Stimulated activated CD4-positive, alpha-beta T cell treated with anti-CD3 and anti-CD28 coated beads, Interleukin-1b, Interleukin-23, amount 100 ng/mL, for 48 hours (primary cell): ENCODE results near the gene CABS1.

ENCODE experiments used
- DNase-seq: peaks from one replicate; pipeline ENCODE4 v3.0.0-alpha.2; 2020

CABS1 gene

DNA sequence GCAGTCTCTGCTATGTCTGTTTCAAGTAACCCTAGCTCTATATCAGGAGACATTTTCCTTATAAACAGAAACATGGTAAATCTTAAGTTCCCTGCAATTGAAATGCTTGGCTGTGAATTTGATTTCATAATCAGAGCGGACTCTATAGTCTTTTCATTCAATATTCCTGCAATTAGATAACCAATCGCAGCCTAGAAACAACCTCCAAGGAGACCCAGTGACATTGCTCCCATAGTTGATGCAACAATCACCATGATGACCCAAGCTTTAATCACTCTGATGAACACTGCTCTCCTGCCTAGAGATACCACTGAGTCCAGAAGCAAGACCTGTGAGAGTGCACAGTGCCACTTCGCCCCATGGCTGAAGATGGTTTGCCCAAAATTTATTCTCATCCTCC is at the start of gene CABS1:
Gene CABS1, plus strand, starts transcription at position 301 of the 400 bp plus-strand sequence. Its CDS starts 59 bp downstream, at position 360.
- no peak for DNase-seq

GRCh38 chr4:70288651-70289050 is 46.1 kb upstream of the CABS1 start:
- no peak for DNase-seq

DNA sequence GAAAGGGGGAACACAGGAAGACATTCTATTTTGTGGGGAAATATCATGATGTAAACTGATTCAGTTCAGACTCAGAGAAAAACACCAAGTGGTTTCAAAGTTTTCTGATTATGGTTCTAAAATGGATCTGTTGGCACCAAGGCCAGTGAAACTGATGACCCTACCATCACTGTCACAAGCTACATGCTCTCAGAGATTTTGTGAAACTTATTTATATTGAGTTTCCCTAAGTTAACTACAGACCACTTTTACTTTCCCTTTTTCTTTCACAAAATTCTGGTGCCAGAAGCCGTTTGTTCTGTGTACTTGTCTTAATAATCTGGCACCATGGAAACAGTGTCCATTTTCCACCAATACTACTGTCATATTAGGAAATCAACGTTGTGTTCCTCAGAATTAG is 43.4 kb upstream of the CABS1 start:
- DNase-seq, result no peak

- DNase-seq, result no peak
Measured at GRCh38 chr4:70297576-70297975, 37.2 kb upstream of the CABS1 start.

GRCh38 chr4:70298051-70298450 is 36.7 kb upstream of the CABS1 start:
- DNase-seq, result no peak

GRCh38 chr4:70299643-70300042 is 35.1 kb upstream of the CABS1 start:
- no peak for DNase-seq

- DNase-seq, result no peak
Measured at GRCh38 chr4:70300215-70300614, 34.6 kb upstream of the CABS1 start.

GRCh38 chr4:70303090-70303489 is 31.7 kb upstream of the CABS1 start:
- no peak for DNase-seq

DNA sequence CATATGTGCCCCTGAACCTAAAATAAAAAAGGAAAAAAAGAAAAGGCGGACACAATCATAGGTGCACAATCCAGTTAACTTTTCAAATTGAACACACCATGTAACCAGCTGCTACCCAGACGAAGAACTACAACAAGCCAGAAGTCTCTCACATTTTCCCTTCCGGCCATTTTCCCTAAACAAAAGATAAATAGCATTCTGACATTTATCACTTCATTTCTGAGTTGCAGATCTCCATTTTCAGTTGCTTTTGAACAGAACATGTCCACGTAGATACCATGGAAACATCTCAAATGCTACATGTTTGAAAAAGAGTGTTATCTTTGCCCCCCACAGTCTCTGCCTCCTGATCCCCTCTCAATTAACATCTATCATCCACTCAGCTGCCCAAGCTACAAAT is 29.2 kb upstream of the CABS1 start:
- DNase-seq, result no peak

DNA sequence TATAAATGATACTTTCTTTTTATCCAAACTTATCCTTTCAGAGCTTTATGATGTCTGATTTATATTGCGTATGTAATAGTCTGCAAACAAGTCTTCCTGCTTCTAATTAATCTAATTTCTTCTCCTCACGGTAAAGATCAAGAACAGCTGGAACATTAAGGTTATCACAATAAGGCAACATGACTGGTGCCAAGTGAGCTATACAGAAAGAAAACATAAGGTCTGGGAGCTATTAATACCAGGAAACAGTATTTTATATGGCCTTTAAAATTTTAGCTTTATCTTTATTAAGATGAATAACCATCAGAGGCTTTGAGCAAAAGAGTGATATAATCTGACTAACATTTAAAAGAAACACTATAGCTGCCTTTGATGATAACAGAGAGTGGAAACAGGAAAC is 28.7 kb upstream of the CABS1 start:
- DNase-seq, result no peak

GRCh38 chr4:70313736-70314135 is 21.0 kb upstream of the CABS1 start:
- DNase-seq, result no peak

GRCh38 chr4:70315928-70316327 is 18.9 kb upstream of the CABS1 start:
- DNase-seq, result no peak

- DNase-seq, result no peak
Measured at GRCh38 chr4:70326052-70326451, 8.7 kb upstream of the CABS1 start.

- no peak for DNase-seq
Measured at GRCh38 chr4:70336043-70336442, 1.3 kb downstream of the CABS1 start.

- DNase-seq, result no peak
Measured at GRCh38 chr4:70337886-70338420, 3.2 kb downstream of the CABS1 start.

DNA sequence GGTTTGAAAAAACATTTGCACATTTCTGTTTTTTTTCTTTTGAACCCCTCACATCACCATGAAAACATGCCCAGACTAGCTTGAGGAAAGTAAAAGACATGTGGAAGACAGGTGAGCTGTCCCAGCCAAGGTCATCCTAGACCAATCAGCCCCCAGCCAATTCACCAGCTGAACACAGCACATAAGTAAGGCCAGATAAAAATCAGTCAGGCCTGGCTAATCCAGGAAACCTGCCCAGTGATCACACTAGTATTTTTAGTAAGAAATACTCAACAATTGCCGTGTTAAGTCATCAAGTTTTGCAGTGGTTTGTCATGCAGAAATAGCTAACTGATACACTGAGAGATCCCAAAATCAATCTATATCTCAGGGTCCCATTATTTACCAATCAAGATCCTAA is 21.4 kb downstream of the CABS1 start:
- DNase-seq, result no peak

- DNase-seq, result no peak
Measured at GRCh38 chr4:70359115-70359661, 24.4 kb downstream of the CABS1 start.

DNA sequence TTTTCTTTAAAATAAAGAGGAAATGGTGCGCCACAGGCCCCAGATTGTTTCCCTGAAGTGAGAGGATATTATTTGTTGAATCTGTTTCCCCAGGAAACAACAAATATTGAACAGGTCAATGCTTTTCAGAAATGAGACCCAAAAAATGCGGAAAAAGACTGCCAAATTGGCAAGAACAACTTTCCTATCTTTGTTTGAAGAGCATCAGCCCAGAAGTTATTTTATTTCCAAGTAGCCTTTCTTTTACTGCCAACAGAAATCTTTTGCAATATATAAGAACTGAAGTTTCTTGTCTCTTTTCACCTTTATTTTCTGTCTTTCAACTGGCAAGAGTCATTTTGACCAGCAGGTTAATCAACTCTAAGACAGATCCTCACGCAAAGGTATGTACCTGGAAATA is 25.7 kb downstream of the CABS1 start, which contains the start of gene SMR3A:
Gene SMR3A, plus strand, starts transcription at position 301 of the 400 bp plus-strand sequence. CDS start 1,356 bp downstream, outside the sequence.
- DNase-seq, result no peak

DNA sequence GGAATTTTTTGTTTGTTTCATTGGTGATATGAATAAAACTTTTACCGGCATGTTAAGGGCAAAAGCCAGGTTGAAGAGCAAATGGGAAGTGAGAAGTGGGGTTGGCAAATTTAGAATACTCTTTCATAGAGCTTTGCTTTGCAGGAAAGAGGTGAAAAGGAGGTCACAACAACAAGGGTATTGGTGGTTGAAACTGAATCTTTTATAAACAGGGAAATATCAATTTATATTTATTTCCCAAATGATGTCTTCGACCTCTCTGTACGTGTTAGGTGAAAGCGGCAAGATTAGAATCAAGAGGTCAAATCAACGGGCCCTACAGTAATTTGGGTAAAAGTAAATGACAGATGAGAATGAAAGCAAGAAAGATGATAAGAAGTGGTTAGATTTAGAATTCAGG is 29.2 kb downstream of the CABS1 start:
- DNase-seq, result no peak

DNA sequence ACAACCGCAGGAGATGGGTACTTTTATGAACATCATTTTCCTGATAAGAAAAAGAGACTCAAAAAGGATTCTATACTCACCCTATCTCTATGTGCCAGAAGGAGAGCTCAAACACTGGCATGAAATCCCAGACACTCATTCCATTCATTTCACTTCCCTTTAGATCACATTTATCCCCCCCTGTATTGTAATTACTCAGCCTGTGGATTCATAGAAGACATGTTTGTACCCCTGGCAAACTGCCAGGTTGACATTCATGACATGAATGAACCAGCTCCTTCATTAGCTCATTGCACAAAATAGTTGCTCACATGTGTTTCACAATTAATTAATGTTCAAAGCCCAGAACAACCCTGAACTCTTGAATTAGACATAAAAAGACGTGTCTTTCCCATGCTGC is 30.7 kb downstream of the CABS1 start:
- no peak for DNase-seq

GRCh38 chr4:70367813-70368212 is 33.0 kb downstream of the CABS1 start:
- DNase-seq, result no peak

- DNase-seq, result no peak
Measured at GRCh38 chr4:70371987-70372386, 37.2 kb downstream of the CABS1 start.

DNA sequence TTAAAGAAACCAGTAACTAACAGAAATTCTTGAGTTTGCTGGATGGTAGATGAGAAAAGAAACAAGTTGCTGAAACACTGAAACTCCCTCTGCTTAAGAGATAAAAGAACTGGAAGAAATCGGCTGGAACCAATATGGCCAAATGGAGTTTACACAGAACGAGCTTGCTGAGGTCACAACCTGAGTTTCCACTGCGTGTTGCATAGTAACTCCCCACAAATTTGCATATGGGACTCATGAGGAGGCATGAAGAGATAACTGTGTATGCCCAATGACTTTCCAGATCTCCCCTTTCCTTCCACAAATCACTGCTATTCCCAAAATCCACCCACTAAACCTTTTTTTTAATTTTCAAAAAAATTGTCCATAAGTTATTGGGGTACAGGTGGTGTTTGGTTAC is 38.0 kb downstream of the CABS1 start:
- no peak for DNase-seq

- no peak for DNase-seq
Measured at GRCh38 chr4:70380578-70380977, 45.8 kb downstream of the CABS1 start.

- DNase-seq, result no peak
Measured at GRCh38 chr4:70382691-70383181, 48.0 kb downstream of the CABS1 start, which contains the start of gene SMR3B. Gene SMR3B, plus strand, starts transcription at chr4:70383131. Its CDS starts 1,380 bp downstream, at chr4:70384511.
